K562 (cell line): Measurements from ENCODE around the gene DENND1A. TPM values are rescaled to one million over a fixed set of nuclear protein-coding genes. Genes with fewer than 3 reads are reported as not detected.

Source experiments
- ATAC-seq: fragments of 200-7000 bp; cut with Tn5 transposase; 3 replicates; pipeline ENCODE4 v1.9.1; 2020; ENCODE audit warnings: moderate library complexity
- BruUV-seq: library from RNA; stranded (reverse); fragments of 400-500 nt; replicated peaks from 2 replicates; lab custom pipeline; 2021; lab: Mats Ljungman, UMichigan
- CTCF ChIA-PET: fragments of 300-600 bp; formaldehyde crosslinking; extraction: SDS; loops from one replicate; lab custom pipeline; 2021; ENCODE audit warnings: low intra/inter-chr PET ratio; lab: Yijun Ruan, JAX
- POLR2A ChIA-PET: fragments of 300-600, 350-650 bp; sonication (Branson Sonifier 250); formaldehyde crosslinking; extraction: SDS; loops from one replicate; lab custom pipeline; 2021; ENCODE audit warnings: antibody characterized with exemption, inconsistent platforms; lab: Yijun Ruan, JAX
- DNase-seq, 4 experiments: peaks; one replicate each; pipeline versions ENCODE4 v3.0.0 to v3.0.0-alpha.2; 2011 to 2018; ENCODE audit warnings: low spot score in 3 of 4, mixed read lengths in 3 of 4; ENCODE audit errors: extremely low read depth in 1 of 4
- FAIRE-seq: peaks from 2 replicates; lab custom pipeline; 2011; peaks lifted over from hg19 to GRCh38; lab: Jason Lieb, UNC
- H2AFZ ChIP-seq: 2 replicates; pipeline ENCODE4 v1.6.0; 2011; ENCODE audit warnings: low read depth, low read length, control low read depth, inconsistent platforms
- H3K27ac ChIP-seq: fragments of 200-600 bp; 3 replicates; pipeline ENCODE4 v1.8.0; 2011; ENCODE audit warnings: low read depth, mild to moderate bottlenecking, control low read depth, inconsistent platforms, low read length, moderate library complexity, mixed read lengths; ENCODE audit errors: extremely low read depth
- H3K27me3 ChIP-seq, 2 experiments: fragments of 300-600 bp in 1 of 2; 2 replicates in 1 of 2; 3 replicates in 1 of 2; pipeline versions ENCODE4 v1.6.0 to v1.8.0; 2011; ENCODE audit warnings: inconsistent platforms in 2 of 2, low read length in 2 of 2, mild to moderate bottlenecking in 1 of 2, mixed read lengths in 1 of 2, moderate library complexity in 1 of 2; ENCODE audit not compliant: control insufficient read depth in 2 of 2, insufficient read depth in 2 of 2
- H3K36me3 ChIP-seq: fragments of 300-600 bp; 3 replicates; pipeline ENCODE4 v1.8.0; 2011; ENCODE audit warnings: mild to moderate bottlenecking, low read length, inconsistent platforms; ENCODE audit not compliant: control insufficient read depth, insufficient read depth
- H3K4me1 ChIP-seq, 2 experiments: fragments of 200-600 bp in 1 of 2; replicated peaks in 1 of 2; 2 replicates in 1 of 2; 3 replicates in 1 of 2; pipeline versions ENCODE4 v1.5.1 to v1.8.0; 2011; ENCODE audit warnings: inconsistent platforms in 2 of 2, low read length in 2 of 2, mild to moderate bottlenecking in 1 of 2, mixed read lengths in 1 of 2, moderate library complexity in 1 of 2; ENCODE audit not compliant: control insufficient read depth in 2 of 2, insufficient read depth in 2 of 2
- H3K4me2 ChIP-seq: 2 replicates; pipeline ENCODE4 v1.6.1; 2011; ENCODE audit warnings: low read length, control low read depth, inconsistent platforms, mixed read lengths; ENCODE audit not compliant: insufficient read depth
- H3K4me3 ChIP-seq: fragments of 200-600 bp; sonication (generic), shearing (Covaris generic); 2 replicates; pipeline ENCODE4 v1.5.1; 2016; ENCODE audit warnings: control low read depth, inconsistent platforms
- H3K79me2 ChIP-seq: fragments of 200-600 bp; 3 replicates; pipeline ENCODE4 v1.8.0; 2011; ENCODE audit warnings: low read length, inconsistent platforms; ENCODE audit not compliant: control insufficient read depth, insufficient read depth
- H3K9ac ChIP-seq, 2 experiments: 2 replicates each; pipeline versions ENCODE4 v1.6.0 to v1.6.1; 2011; ENCODE audit warnings: low read depth in 2 of 2, low read length in 2 of 2, control low read depth in 1 of 2, inconsistent platforms in 1 of 2, mild to moderate bottlenecking in 1 of 2, mixed read lengths in 1 of 2; ENCODE audit not compliant: insufficient read depth in 1 of 2
- H3K9me1 ChIP-seq: one replicate; pipeline ENCODE4 v1.6.0; 2011; ENCODE audit warnings: inconsistent platforms, mild to moderate bottlenecking, low read length, moderate library complexity; ENCODE audit not compliant: control insufficient read depth, insufficient read depth
- H3K9me3 ChIP-seq: replicated peaks from 2 replicates; pipeline ENCODE4 v1.5.1; 2011; ENCODE audit warnings: low read depth, low read length, inconsistent platforms; ENCODE audit not compliant: control insufficient read depth, insufficient read depth
- H4K20me1 ChIP-seq: replicated peaks from 2 replicates; pipeline ENCODE4 v1.6.1; 2011; ENCODE audit warnings: low read length, inconsistent platforms, mixed read lengths; ENCODE audit not compliant: control insufficient read depth, insufficient read depth
- CAMTA2 ChIP-seq: fragments of 250-450 bp; sonication (Bioruptor Pico); conservative IDR thresholded peaks from 2 replicates; pipeline ENCODE4 v1.5.1; 2022
- CBX8 ChIP-seq: fragments of 200-600 bp; sonication (generic); IDR thresholded peaks from 2 replicates; pipeline ENCODE4 v1.6.1; 2012; ENCODE audit warnings: borderline replicate concordance, mixed run types, low read depth, mild to moderate bottlenecking, moderate library complexity, mixed read lengths, low read length, control low read depth, inconsistent platforms; ENCODE audit not compliant: poor library complexity, severe bottlenecking; ENCODE audit errors: extremely low read depth
- CEBPZ ChIP-seq: fragments of 150-350 bp; IDR thresholded peaks from 2 replicates; pipeline ENCODE4 v1.6.1; 2014; ENCODE audit warnings: low read depth, mild to moderate bottlenecking, low read length, borderline replicate concordance
- DLX4 ChIP-seq: fragments of 250-450 bp; sonication (Bioruptor Pico); IDR thresholded peaks from 2 replicates; pipeline ENCODE4 v1.6.1; 2021; ENCODE audit warnings: mild to moderate bottlenecking
- IRF1 ChIP-seq: sonication (generic); formaldehyde crosslinking; IDR thresholded peaks from 2 replicates; pipeline ENCODE4 v1.8.0; 2022; ENCODE audit warnings: missing genetic modification reagents, mild to moderate bottlenecking, borderline replicate concordance
- KDM1A ChIP-seq, 2 experiments: fragments of 450-650 bp; IDR thresholded peaks; 2 replicates each; pipeline ENCODE4 v1.6.1; 2016; ENCODE audit warnings: mild to moderate bottlenecking in 2 of 2
- RB1 ChIP-seq: fragments of 450-650 bp; IDR thresholded peaks from 2 replicates; pipeline ENCODE4 v1.6.1; 2017; ENCODE audit warnings: low read depth, mild to moderate bottlenecking
- RBM25 ChIP-seq: fragments of 200-400 bp; formaldehyde crosslinking; IDR thresholded peaks from 2 replicates; pipeline ENCODE4 v1.6.1; 2018; ENCODE audit warnings: low read length, low read depth, moderate library complexity; ENCODE audit not compliant: severe bottlenecking
- XRCC5 ChIP-seq: fragments of 200-400 bp; formaldehyde crosslinking; IDR thresholded peaks from 2 replicates; pipeline ENCODE4 v1.6.1; 2017; ENCODE audit warnings: low read depth, mild to moderate bottlenecking, low read length
- ZBTB9 ChIP-seq: fragments of 450-650 bp; formaldehyde crosslinking; IDR thresholded peaks from 2 replicates; pipeline ENCODE4 v1.4.0; 2020; ENCODE audit warnings: mild to moderate bottlenecking, moderate library complexity
- ZFP36 ChIP-seq: fragments of 150-350 bp; IDR thresholded peaks from 2 replicates; pipeline ENCODE4 v1.6.1; 2018; ENCODE audit warnings: low read length, low read depth; ENCODE audit not compliant: partially characterized antibody
- ZNF143 ChIP-seq: sonication (generic); formaldehyde crosslinking; IDR thresholded peaks from 2 replicates; pipeline ENCODE4 v1.9.0; 2022; ENCODE audit warnings: mild to moderate bottlenecking, missing genetic modification reagents
- ZNF583 ChIP-seq: fragments of 250-450 bp; sonication (Bioruptor Pico); IDR thresholded peaks from 2 replicates; pipeline ENCODE4 v1.4.0; 2020
- ZNF695 ChIP-seq: fragments of 450-650 bp; formaldehyde crosslinking; IDR thresholded peaks from 2 replicates; pipeline ENCODE4 v1.4.0; 2020; ENCODE audit warnings: mild to moderate bottlenecking, moderate library complexity
- ZNF830 ChIP-seq: fragments of 250-450 bp; sonication (Bioruptor Pico); IDR thresholded peaks from 2 replicates; pipeline ENCODE4 v1.5.0; 2021; ENCODE audit warnings: mild to moderate bottlenecking
- WGBS: fragments of 100-300 bp; shearing (Covaris generic); methylation state at CpG from one replicate; pipeline ENCODE4 v1.1.6; 2016; ENCODE audit warnings: low coverage, mixed read lengths; ENCODE audit not compliant: insufficient coverage; ENCODE audit errors: missing lambda C conversion rate; 5-methylcytosine and 5-hydroxymethylcytosine counted together
- in situ Hi-C: fragments of 300-500 bp; cut with MboI; formaldehyde crosslinking; loops from 4 replicates; pipeline ENCODE4 v1.15.0; 2018; ENCODE audit warnings: inconsistent platforms, mixed read lengths
- intact Hi-C: fragments of 100-400 bp; cut with micrococcal nuclease; formaldehyde crosslinking; loops from 2 replicates; pipeline ENCODE4 v1.14.2; 2022
- polyA plus RNA-seq, 8 experiments: library from polyadenylated mRNA; depleted of rRNA in 4 of 8; stranded (reverse) in 5 of 8; unstranded in 3 of 8; fragments of >200 nt; fragmentation: Nextera tagmentation in 2 of 8; fragmentation: Illumina TruSeq in 1 of 8; extraction: Ambion mirVana in 2 of 8; extraction: Trizol in 1 of 8; gene quantifications; 2 replicates each; pipeline versions ENCODE4 v1.2.1 to v1.2.3, GENCODE V29; 2011 to 2014; ENCODE audit warnings: inconsistent platforms in 1 of 8, missing spikeins in 1 of 8
- total RNA-seq, 7 experiments: library from RNA; depleted of rRNA in 6 of 7; stranded (reverse); fragments of >200 nt in 6 of 7; fragmentation: Illumina TruSeq in 2 of 7; extraction: Trizol in 2 of 7; gene quantifications; 2 replicates each; pipeline versions ENCODE4 v1.2.1 to v1.2.3, GENCODE V29; 2011 to 2021; ENCODE audit warnings: low replicate concordance in 1 of 7

Gene DENND1A
- total and polyA plus RNA-seq, 9 of the 15 experiments (the other 6 are each of a cell fraction or from before 2014, with no cell fraction given), result 7.6 to 29.5 (median 15.7) TPM

- ChIA-PET POLR2A (no interaction called here), CTCF (no interaction called here)
- H3K4me2 ChIP-seq, result no peak overlapping the region
- TF ChIP-seq IRF1 (no peak), ZNF143 (CRISPR knock-in tag) (no peak), DLX4 (CRISPR knock-in tag) (no peak), CEBPZ (no peak), XRCC5 (no peak), KDM1A (IDR thresholded peaks at IDR 0.05) (0 out of 4 replicates have a peak, but pooled peaks have one; percentile 16 to 49), CAMTA2 (no peak), ZBTB9 (CRISPR knock-in tag) (no peak), ZFP36 (peak; percentile 78), CBX8 (no peak), ZNF830 (CRISPR knock-in tag) (no peak), RB1 (no peak), ZNF583 (CRISPR knock-in tag) (no peak), ZNF695 (no peak), RBM25 (peak; percentile 97)
Observed at GRCh38 chr9:123417289-123418051, 512.5 kb downstream of the DENND1A start.

More at GRCh38 chr9:123417289-123418051, 512.5 kb downstream of the DENND1A start:
- intact Hi-C loops, result no loop called here
- Histone ChIP-seq H3K9me1 (no peaks in the 10 kb centered on the region), H3K36me3 (no peaks in the 10 kb centered on the region), H3K9ac (no peak overlapping the region), H2AFZ (no peak overlapping the region), H3K4me1 (no peaks in the 10 kb centered on the region; a peak in 1 of 5 replicates), H3K79me2 (no peaks in the 10 kb centered on the region), H3K27ac (no peak overlapping the region), H3K4me3 (no peak overlapping the region), H3K27me3 (no peaks in the 10 kb centered on the region), H3K9me3 (no peaks in the 10 kb centered on the region), H4K20me1 (peaks cover 3% of the 10 kb centered on the region)
- WGBS, result 73% methylated on average over 5 of the region's 5 CpGs
- DNase-seq (no peak), FAIRE-seq (no peak), ATAC-seq (no peak)
- no TSS peak for BruUV-seq
- in situ Hi-C loops, result no loop called here
